Measurements from ENCODE around the gene LRP2.

LRP2 gene

GRCh38 chr2:169221745-169222369, 140.5 kb downstream of the LRP2 start:
- no peaks in the 10 kb centered on the region for H3K36me3 Mint-ChIP-seq (ENCODE audit: low read depth)
- no peaks in the 10 kb centered on the region for H3K4me1 Mint-ChIP-seq (ENCODE audit: low read depth)
- no peaks in the 10 kb centered on the region for H3K9me3 Mint-ChIP-seq
- H3K27me3 Mint-ChIP-seq: no peaks in the 10 kb centered on the region
- no peak for DNase-seq
- no peak overlapping the region for H3K4me3 Mint-ChIP-seq
- H3K27ac Mint-ChIP-seq: no peak overlapping the region

GRCh38 chr2:169210917-169211316, 151.4 kb downstream of the LRP2 start:
- Mint-ChIP-seq H3K36me3 (ENCODE audit: low read depth) (no peaks in the 10 kb centered on the region), H3K27me3 (peaks cover 4% of the 10 kb centered on the region), H3K4me3 (no peak overlapping the region), H3K27ac (no peak overlapping the region), H3K9me3 (no peaks in the 10 kb centered on the region), H3K4me1 (ENCODE audit: low read depth) (peaks cover 6% of the 10 kb centered on the region)
- no peak for DNase-seq

- Mint-ChIP-seq H3K27me3 (peaks cover 4% of the 10 kb centered on the region), H3K36me3 (ENCODE audit: low read depth) (no peaks in the 10 kb centered on the region), H3K4me1 (ENCODE audit: low read depth) (no peaks in the 10 kb centered on the region), H3K4me3 (no peak overlapping the region), H3K27ac (no peak overlapping the region), H3K9me3 (no peaks in the 10 kb centered on the region)
- no peak for DNase-seq
Observed at GRCh38 chr2:169208026-169208425, 154.3 kb downstream of the LRP2 start.

- no peaks in the 10 kb centered on the region for H3K9me3 Mint-ChIP-seq
- no peaks in the 10 kb centered on the region for H3K36me3 Mint-ChIP-seq (ENCODE audit: low read depth)
- H3K4me1 Mint-ChIP-seq (ENCODE audit: low read depth): no peaks in the 10 kb centered on the region
- peaks cover 15% of the 10 kb centered on the region for H3K27me3 Mint-ChIP-seq
- no peak overlapping the region for H3K4me3 Mint-ChIP-seq
- no peak overlapping the region for H3K27ac Mint-ChIP-seq
- DNase-seq: no peak
Observed at GRCh38 chr2:169205176-169205575, 157.2 kb downstream of the LRP2 start.

GRCh38 chr2:169203952-169204351, 158.4 kb downstream of the LRP2 start:
- no peaks in the 10 kb centered on the region for H3K9me3 Mint-ChIP-seq
- peaks cover 15% of the 10 kb centered on the region for H3K27me3 Mint-ChIP-seq
- H3K4me1 Mint-ChIP-seq (ENCODE audit: low read depth): no peaks in the 10 kb centered on the region
- H3K4me3 Mint-ChIP-seq: no peak overlapping the region
- no peak for DNase-seq
- H3K27ac Mint-ChIP-seq: no peak overlapping the region
- no peaks in the 10 kb centered on the region for H3K36me3 Mint-ChIP-seq (ENCODE audit: low read depth)

- peaks cover 23% of the 10 kb centered on the region for H3K27me3 Mint-ChIP-seq
- DNase-seq: no peak
- H3K27ac Mint-ChIP-seq: no peak overlapping the region
- H3K4me3 Mint-ChIP-seq: no peak overlapping the region
- no peaks in the 10 kb centered on the region for H3K9me3 Mint-ChIP-seq
- H3K36me3 Mint-ChIP-seq (ENCODE audit: low read depth): no peaks in the 10 kb centered on the region
- H3K4me1 Mint-ChIP-seq (ENCODE audit: low read depth): no peaks in the 10 kb centered on the region
Observed at GRCh38 chr2:169200756-169201155, 161.6 kb downstream of the LRP2 start.

GRCh38 chr2:169193618-169194017, 168.7 kb downstream of the LRP2 start:
- no peak for DNase-seq
- Mint-ChIP-seq H3K27ac (no peak overlapping the region), H3K4me3 (no peak overlapping the region), H3K9me3 (no peaks in the 10 kb centered on the region), H3K4me1 (ENCODE audit: low read depth) (no peaks in the 10 kb centered on the region), H3K27me3 (peaks cover 11% of the 10 kb centered on the region), H3K36me3 (ENCODE audit: low read depth) (no peaks in the 10 kb centered on the region)

GRCh38 chr2:169190197-169190775, 172.0 kb downstream of the LRP2 start:
- Mint-ChIP-seq H3K27me3 (peaks cover 19% of the 10 kb centered on the region), H3K4me3 (no peak overlapping the region), H3K27ac (no peak overlapping the region), H3K4me1 (ENCODE audit: low read depth) (no peaks in the 10 kb centered on the region), H3K36me3 (ENCODE audit: low read depth) (no peaks in the 10 kb centered on the region), H3K9me3 (no peaks in the 10 kb centered on the region)
- no peak for DNase-seq

GRCh38 chr2:169189132-169189531, 173.2 kb downstream of the LRP2 start:
- Mint-ChIP-seq H3K36me3 (ENCODE audit: low read depth) (no peaks in the 10 kb centered on the region), H3K4me1 (ENCODE audit: low read depth) (no peaks in the 10 kb centered on the region), H3K27me3 (peaks cover 23% of the 10 kb centered on the region), H3K4me3 (no peak overlapping the region), H3K27ac (no peak overlapping the region), H3K9me3 (no peaks in the 10 kb centered on the region)
- DNase-seq: no peak

GRCh38 chr2:169185711-169186110, 176.6 kb downstream of the LRP2 start:
- peaks cover 20% of the 10 kb centered on the region for H3K27me3 Mint-ChIP-seq
- H3K4me3 Mint-ChIP-seq: no peak overlapping the region
- no peaks in the 10 kb centered on the region for H3K9me3 Mint-ChIP-seq
- H3K36me3 Mint-ChIP-seq (ENCODE audit: low read depth): no peaks in the 10 kb centered on the region
- no peaks in the 10 kb centered on the region for H3K4me1 Mint-ChIP-seq (ENCODE audit: low read depth)
- no peak overlapping the region for H3K27ac Mint-ChIP-seq
- DNase-seq: no peak

GRCh38 chr2:169184074-169184473, 178.3 kb downstream of the LRP2 start:
- H3K36me3 Mint-ChIP-seq (ENCODE audit: low read depth): no peaks in the 10 kb centered on the region
- H3K27ac Mint-ChIP-seq: no peak overlapping the region
- H3K9me3 Mint-ChIP-seq: no peaks in the 10 kb centered on the region
- no peaks in the 10 kb centered on the region for H3K4me1 Mint-ChIP-seq (ENCODE audit: low read depth)
- DNase-seq: no peak
- no peak overlapping the region for H3K4me3 Mint-ChIP-seq
- H3K27me3 Mint-ChIP-seq: peaks cover 20% of the 10 kb centered on the region

- Mint-ChIP-seq H3K4me1 (ENCODE audit: low read depth) (no peaks in the 10 kb centered on the region), H3K4me3 (no peak overlapping the region), H3K36me3 (ENCODE audit: low read depth) (no peaks in the 10 kb centered on the region), H3K27me3 (peaks cover 19% of the 10 kb centered on the region), H3K9me3 (no peaks in the 10 kb centered on the region), H3K27ac (no peak overlapping the region)
- DNase-seq: no peak
Observed at GRCh38 chr2:169182573-169182972, 179.8 kb downstream of the LRP2 start.

- Mint-ChIP-seq H3K4me1 (ENCODE audit: low read depth) (no peaks in the 10 kb centered on the region), H3K9me3 (no peaks in the 10 kb centered on the region), H3K4me3 (no peak overlapping the region), H3K27ac (no peak overlapping the region), H3K36me3 (ENCODE audit: low read depth) (no peaks in the 10 kb centered on the region), H3K27me3 (peaks cover 14% of the 10 kb centered on the region)
- no peak for DNase-seq
Observed at GRCh38 chr2:169178804-169179390, 183.4 kb downstream of the LRP2 start.

- Mint-ChIP-seq H3K36me3 (ENCODE audit: low read depth) (no peaks in the 10 kb centered on the region), H3K27ac (no peak overlapping the region), H3K27me3 (peaks cover 14% of the 10 kb centered on the region), H3K9me3 (no peaks in the 10 kb centered on the region), H3K4me1 (ENCODE audit: low read depth) (no peaks in the 10 kb centered on the region), H3K4me3 (no peak overlapping the region)
- no peak for DNase-seq
Observed at GRCh38 chr2:169178364-169178763, 184.0 kb downstream of the LRP2 start.

- peaks cover 20% of the 10 kb centered on the region for H3K27me3 Mint-ChIP-seq
- no peaks in the 10 kb centered on the region for H3K4me1 Mint-ChIP-seq (ENCODE audit: low read depth)
- H3K27ac Mint-ChIP-seq: no peak overlapping the region
- DNase-seq: no peak
- H3K4me3 Mint-ChIP-seq: no peak overlapping the region
- no peaks in the 10 kb centered on the region for H3K36me3 Mint-ChIP-seq (ENCODE audit: low read depth)
- no peaks in the 10 kb centered on the region for H3K9me3 Mint-ChIP-seq
Observed at GRCh38 chr2:169175112-169175511, 187.2 kb downstream of the LRP2 start.

Data from activated T-cell treated with anti-CD3 and anti-CD28 coated beads, Interleukin-2, amount 50 U/mL, for 24 hours (primary cell).